Iris pigment epithelial cell (primary cell): Measurements from ENCODE around the gene OR52E4.

Source experiments
- DNase-seq: peaks from one replicate; pipeline ENCODE4 v3.0.0-alpha.2; 2011; ENCODE audit warnings: low read depth

The OR52E4 gene

DNA sequence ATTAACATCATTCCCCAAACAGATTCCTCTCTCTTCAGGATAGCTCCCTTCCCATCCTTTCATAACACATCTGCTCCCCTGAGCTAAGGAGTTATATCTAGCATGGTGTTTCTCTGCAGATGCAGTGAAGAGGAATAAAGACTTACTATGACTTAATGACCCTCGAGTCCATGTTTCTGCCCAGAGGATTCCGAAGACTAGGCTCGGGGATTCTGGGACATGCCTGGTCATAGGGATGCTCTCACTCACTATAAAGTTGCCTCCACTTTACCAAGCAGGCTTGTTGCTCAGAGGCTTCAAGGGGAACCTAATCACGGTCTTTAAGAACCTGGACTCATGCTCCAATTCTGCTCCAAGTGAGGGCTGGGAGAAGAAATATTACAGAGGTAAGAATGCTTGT, at the start of gene OR52E4:
OR52E4 (plus strand) TSS at position 301 of the 400 bp plus-strand sequence. CDS start 3,664 bp downstream, outside the sequence.
- DNase-seq = no peak

DNA sequence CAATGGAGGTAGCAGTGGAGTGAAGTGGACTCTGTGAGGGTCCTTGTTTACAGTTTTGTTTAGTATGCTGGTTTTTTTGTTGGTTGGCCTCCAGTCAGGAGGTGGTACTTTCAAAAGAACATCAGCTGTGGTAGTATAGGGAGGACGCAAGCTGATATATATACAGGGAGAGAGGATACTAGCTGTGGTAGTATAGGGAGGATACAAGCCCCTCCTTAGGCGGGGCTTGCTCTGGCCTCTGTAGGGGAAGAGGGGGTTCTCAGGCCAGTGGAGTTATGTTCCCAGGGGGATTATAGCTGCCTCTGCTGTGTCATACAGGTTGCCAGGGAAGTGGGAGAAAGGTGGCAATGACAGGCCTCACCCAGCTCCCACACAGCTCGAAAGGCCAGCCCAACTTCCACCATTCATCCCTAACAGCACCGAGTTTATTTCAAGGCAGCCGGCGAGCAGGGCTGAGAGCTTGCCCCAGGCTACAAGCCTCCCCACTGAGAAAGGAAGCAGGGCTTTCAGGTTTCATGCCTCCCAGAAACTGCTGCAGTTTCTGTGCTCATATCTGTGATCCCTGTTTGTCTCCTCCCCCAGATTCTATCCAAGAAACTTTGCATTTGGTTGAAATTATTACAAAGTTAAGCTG, 49.1 kb upstream of the OR52E4 start:
- no peak for DNase-seq

DNA sequence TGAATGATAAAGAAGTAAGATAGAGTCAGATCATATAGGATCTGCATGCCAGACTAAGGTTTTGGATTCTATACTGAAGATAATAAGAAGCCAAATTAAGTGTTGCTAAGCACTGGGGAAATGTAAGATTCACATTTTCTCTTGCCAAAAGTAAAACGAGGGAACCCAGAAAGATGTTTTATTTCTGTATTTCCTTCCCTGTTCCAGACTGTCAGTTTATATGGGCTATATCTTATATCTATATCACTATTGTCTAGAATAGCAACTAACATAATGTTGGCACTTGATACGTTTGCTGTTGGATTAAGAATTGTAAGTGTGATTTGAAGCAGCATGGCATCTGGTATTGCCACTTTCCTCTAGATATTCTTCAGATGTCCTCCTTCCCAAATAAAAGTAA, 47.0 kb upstream of the OR52E4 start:
- DNase-seq = no peak

DNA sequence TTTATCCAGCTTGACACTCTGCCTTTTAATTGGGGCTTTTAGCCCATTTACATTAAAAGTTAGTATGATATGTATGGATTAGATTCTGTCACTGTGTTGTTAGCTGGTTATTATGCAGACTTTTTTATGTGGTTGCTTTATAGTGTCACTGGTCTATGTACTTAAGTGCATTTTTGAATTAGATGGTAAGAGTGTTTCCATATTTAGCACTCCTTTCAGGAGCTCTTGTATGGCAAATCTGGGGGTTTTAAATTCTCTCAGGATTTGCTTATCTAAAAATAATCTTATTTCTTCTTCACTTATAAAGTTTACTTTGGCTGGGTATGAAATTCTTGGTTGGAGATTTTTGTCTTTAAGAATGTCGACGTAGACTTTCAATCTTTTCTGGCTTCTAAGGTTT, 42.7 kb upstream of the OR52E4 start:
- DNase-seq = no peak

DNA sequence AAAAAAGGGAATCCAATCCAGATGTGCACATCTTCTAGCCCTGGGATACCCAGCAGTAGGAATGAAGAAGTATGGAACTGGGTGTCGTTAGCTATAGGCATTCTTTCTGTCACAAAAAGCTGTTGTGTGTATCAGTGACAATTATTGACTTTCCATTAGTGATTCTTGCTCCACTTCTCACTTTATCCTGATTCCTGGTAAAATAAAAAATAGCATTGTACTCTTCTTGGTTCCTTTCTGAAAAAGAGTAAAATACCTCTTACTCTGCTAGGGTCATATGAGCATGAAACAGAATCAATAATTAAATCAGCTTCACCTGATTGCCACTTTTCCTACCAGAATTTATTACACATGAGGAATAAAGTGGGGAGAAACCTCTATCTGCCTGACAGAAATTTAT, 38.6 kb upstream of the OR52E4 start, which contains the start of gene OR52E6:
OR52E6 (minus strand) TSS at position 101 of the 400 bp plus-strand sequence; CDS start at position 101, 0 bp downstream.
- no peak for DNase-seq

DNA sequence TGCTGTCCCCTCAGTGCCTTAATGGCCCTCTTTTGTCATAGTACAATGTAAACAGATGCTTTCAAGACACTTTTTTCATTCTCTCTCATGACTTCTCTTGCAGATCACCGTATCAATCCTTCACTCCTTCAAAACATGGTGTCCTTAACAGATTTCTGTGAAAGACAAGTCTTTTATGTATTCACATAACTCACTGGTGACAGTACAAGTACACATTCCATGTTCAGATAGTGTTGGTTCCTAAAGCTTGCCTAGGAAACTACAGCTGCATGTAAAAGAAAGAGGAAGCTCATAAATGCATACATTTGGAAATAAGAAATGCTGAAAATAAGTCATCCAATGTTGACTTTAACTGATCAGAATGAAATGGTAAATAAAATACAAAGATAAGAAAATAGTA, 33.7 kb upstream of the OR52E4 start:
- no peak for DNase-seq

DNA sequence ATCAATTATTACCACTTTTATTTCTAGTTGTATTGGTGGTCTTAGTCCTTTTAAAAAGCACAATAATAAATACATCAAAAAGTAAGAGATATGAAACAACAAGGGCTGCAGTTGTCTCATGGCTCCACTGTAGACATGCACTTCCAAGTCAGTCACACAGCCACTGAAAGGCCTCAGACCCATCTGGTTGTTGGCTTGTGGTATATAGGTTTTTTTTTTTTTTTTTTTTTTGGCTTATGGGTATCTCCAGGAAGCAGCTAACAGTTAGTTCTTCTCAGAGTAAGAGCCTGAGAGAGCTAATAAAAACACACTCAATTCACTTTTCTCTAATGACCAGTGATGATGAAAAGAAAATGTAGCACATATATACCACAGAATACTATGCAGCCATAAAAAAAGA, 32.7 kb upstream of the OR52E4 start:
- no peak for DNase-seq

DNA sequence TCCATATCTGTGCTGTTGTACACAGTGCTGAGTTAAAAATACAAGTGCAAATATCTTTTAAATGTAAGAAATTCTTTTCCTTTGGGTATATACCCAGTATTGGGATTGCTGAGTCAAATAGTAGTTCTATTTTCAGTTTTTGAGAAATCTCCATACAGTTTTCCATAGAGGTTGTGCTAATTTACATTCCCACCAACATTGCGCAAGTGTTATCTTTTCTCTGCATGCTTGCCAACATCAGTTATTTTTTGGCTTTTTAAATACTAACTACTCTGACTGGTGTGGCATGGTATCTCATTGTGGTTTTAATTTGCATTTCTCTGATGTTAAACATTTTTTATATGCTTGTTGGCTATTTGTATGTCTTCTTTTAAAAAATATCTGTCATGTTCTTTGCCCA, 29.4 kb upstream of the OR52E4 start:
- no peak for DNase-seq

DNA sequence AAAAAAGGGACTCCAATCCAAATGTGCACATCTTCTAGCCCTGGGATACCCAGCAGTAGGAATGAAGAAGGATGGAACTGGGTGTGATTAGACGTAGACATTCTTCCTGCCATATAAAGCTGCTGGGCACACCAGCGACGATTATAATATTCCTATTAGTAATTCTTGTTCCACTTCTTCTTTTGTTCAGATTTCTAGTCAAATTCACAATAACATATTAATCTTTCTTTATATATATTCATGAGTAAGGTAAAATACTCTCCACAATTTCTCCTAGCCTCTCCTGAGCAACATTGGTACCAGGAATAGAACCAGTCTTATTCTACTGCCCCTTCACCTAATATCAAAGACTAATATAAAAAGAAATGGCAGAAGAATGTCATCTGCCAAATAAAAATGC, 22.8 kb upstream of the OR52E4 start, which contains the start of gene OR52E8:
OR52E8 (minus strand) TSS at position 101 of the 400 bp plus-strand sequence; CDS start at position 101, 0 bp downstream.
- DNase-seq = no peak

DNA sequence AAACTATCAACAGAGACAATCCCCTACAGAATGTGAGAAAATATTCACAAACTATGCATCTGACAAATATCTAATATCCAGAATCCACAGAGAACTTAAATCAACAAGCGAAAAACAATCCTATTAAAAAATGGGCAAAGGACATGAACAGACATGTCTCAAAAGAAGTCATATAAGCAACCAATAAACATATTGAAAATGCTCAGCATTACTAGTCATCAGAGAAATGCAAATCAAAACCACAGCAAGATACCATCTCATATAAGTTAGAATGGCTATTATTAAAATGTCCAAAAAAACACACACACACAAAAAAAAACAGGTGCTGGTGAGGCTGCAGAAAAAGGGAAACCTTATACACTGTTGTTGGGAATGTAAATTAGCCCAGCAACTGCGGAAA, 14.6 kb upstream of the OR52E4 start:
- no peak for DNase-seq

DNA sequence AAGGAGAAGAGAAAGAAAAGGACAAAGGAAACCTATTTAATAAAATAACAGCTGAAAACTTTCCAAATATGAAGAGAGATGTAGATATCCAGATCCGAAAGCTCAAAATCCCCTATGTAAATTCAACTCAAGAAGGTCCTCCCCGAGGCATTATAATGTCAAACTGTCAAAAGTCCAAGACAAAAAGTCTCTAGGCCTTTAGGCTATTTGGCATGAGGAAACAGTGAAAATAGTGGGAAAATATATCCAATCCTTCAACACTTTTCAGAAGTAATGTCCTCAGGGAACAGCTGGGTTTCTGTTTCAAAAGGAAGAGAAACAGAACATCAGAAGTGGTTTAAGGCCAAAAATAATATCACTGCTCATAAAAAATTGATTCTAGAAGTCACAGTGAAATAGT, 1.9 kb upstream of the OR52E4 start:
- DNase-seq = no peak

DNA sequence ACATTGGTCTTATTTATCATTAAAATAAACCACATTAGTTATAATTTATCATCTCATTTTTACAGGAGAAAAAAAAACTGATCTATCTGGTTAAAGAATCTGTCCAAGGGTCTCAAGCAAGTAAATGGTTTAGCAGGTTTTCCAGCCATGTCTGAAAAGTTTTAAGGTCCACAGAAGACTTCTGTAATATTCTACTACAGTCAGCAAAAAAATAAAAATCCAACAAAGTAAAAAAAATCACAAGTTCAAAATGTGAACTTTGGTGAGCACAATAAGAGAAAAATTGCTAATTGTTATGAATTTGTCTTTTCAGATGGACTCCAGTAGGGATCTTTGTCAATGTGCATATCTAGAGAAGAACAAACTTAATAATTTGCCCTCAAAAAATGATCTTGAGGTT, 1.3 kb downstream of the OR52E4 start:
- DNase-seq = no peak

DNA sequence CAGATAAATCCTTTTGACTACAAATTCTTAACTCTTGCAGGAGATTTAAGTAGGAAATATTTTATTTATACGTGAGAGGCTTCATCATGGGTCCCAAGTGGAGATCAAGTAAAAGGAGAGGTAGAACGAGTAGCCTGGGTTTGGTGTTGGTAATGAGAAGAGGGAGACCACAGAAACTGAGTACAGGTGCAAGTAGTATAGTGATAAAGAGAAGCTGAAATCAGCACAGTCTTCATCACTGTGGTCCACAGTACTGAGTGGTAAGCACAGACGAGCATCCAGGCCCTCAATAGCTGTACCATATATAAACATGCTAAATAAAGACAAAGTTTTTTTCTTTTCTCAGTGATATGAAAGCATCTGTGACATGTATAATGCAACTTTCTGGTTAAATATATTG, 6.7 kb downstream of the OR52E4 start:
- DNase-seq = no peak

DNA sequence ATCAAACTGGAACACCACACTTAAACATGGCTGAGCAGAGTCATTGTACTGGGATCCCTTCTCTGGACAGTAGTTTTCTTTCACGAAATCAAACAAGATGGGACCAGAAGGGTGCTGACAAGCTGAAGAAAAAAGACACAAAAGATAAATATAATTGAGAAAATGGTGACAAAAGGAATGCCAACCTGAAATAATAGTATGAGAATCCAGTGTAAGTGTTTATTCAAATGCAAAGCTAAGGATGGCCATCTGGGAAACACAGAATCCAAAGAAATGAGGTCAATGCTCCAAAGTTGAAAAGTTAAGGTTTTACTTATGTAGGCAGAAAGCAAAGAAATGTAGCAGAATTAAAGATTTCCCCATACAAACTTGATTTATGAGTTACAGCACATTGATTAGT, 7.2 kb downstream of the OR52E4 start:
- DNase-seq = no peak

DNA sequence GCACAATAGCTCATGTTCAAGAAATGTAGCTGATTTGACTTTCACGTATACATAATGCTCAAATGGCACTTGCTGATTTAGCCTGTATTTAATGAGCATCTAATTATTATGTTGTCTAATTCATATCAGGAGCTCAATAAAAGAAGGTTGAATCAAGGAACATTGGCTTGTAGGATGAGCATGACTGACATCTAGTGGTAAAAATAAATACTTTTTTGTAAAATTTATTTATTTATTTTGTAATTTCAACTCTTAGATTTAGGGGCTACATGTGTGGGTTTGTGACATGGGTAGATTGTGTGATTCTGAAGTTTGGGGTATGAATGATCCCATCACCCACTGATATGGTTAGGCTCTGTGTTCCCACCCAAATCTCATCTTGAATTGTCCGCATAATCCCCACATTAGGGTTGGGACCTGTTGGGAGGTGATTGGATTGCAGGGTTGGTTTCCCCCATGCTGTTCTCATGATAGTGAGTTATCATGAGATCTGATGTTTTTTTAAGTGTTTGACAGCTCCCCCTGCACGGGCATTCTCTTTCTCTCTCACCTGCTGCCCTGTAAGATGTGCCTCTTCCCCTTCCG, 10.9 kb downstream of the OR52E4 start:
- DNase-seq = peak; percentile 2

DNA sequence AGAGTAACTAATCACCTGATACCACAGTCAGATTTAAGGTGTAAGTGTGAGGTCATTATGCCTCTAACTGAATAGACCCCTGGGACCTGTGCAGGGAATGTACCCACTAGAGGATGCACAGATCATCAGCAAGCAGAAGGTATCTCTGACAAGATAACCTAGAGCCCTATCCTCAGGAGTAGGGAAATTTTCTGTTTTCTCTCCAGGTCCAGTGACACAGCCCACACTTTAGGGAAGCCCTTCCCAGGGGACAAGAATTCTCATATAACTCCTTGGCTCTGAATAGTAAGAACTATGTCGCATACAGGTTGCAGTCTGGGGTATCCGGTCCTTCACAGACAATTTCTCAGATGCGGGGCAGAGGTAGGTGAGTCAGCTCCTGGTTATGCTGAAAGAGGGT, 12.5 kb downstream of the OR52E4 start, which contains the start of gene OR52E5:
OR52E5 (plus strand) TSS at position 301 of the 400 bp plus-strand sequence. CDS start 7,569 bp downstream, outside the sequence.
- no peak for DNase-seq

DNA sequence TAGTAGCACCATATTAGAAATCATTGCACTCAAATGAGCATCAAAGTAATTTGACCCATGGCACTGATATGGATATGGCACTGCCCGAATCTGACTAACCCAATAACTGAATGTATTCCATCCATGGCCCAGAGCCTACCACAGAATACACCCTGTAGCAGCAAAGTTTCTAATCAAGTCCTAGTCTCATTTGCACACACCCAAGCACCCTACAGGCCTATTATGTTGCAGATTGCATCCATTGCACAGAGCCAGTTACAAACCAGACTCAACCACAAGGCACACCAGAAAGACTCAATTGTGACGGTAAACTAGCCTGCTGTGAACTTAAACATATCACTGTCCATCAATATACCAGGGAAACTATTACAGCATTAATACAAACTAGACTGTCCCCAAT, 19.1 kb downstream of the OR52E4 start:
- no peak for DNase-seq

DNA sequence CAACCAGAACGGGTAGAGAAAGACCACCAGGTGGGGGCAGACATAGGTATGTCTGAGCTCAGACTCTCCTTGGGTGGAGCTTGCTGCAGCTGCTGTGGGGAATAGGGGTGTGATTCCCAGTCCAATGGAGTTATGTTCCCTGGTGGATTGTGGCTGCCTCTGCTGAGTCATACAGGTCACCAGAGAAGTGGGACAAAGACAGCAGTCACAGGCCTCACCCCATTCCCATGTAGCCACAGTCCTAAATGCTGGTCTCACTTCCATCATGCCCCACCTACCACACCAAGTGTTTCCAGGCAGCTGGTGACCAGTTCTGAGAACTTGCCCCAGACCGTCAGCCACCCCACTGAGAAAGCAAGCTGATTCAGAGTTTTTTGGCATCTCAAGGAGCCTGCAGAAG, 30.1 kb downstream of the OR52E4 start:
- DNase-seq = no peak

DNA sequence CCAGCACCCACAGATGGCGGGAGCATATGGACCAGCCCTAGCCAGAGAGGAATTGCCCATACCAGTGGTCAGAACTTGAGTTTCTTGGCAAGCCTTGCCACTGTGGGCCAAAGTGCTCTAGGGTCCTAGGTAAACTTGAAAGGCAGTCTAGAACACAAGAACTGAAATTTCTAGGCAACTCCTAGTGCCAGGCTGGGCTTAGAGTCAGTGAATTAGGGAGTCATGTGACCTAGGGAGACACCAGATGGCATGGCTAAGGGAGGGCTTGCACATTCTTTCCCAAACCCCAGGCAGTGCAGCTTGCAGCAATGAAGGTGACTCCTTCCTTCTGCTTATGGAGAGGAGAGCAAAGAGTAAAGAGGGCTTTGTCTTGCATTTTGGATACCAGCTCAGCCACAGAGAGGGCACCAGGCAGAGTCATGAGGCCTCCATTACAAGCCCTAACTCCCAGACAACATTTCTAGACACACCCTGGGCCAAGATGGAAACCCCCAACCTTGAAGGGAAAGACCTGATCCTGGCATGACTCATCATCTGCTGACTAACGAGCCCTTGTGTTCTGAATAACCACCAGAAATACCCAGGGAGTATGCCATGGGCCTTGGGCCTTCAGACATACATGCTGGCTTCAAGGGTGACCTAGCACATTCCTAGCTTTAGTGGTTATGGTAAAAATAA, 42.5 kb downstream of the OR52E4 start:
- DNase-seq = peak; percentile 39

DNA sequence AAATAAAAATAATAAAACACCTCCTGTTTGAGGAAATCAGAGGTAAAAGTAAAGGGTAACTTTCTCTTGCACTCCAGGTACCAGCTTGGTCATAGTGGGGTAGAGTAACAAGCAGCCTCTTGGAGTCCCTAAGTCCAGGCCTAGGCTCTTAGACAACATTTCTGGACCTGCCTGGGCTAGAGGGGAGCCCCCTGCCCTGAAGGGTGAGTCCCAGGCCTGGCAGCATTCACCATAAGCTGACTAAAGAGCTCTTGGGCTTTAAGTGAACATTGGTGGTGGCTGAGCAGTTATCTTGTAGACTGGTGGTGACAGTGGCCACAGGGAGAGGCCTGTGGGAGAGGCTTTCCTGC, 43.0 kb downstream of the OR52E4 start:
- no peak for DNase-seq

DNA sequence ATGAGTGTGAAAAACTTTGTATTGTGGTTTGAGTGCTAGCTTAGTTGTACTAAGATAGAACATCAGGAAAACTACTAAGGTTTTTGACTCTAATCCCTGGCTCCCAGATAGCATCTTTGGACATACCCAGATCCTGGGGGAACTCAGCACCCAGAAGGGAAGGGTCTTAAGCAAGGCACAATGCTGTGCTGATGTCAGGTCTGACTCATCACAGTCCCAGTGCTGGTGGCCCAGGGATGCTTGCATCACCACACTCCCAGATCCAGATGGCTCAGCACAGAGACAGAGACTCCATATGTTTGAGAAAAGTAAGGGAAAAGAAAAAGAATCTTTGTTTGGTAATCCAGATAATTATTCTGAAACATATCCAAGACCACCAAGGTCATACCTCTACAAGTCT, 43.4 kb downstream of the OR52E4 start:
- no peak for DNase-seq

DNA sequence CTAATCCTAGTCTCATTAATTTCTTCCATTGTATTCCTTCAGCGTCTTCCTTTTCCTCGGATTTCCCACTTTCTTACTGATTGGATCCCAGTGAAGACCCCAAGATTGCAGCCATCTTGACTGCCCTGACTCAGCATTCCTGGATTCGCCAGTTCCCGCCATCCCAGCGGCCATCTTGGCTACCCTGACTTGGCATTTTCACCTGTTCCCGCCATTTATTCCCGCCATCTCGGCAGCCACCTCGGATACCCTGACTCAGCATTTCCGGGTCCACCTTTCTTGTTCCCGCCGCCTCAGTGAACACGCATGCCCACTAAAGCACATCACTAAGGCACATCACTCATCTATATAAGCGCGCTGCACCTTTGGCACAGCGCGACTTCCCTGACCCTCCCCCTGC, 47.8 kb downstream of the OR52E4 start:
- DNase-seq = no peak

DNA sequence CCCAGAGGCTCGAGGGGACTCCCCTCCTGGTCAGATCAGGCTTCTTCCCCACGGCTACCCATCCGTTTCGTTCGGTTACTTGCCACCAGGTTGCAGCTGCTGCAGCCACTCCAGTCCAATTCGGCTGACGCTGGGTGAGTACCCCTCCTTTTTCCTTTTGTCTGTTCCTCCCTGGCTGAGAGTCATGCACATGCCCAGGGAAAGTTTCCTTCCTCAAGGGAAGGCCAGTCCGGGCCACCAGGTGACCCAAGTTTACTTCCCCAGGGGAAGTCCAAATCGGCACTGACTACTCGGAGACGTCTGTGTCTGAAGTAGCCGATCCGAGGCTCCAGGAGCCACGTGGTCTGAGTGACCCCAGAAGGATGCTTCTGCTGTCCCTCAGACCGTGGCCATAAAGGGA, 48.4 kb downstream of the OR52E4 start:
- DNase-seq = no peak
